OCI-LY7 (cell line): ENCODE measurements around the gene LRP1-AS. TPM values are rescaled to one million over a fixed set of nuclear protein-coding genes. Genes with fewer than 3 reads are reported as not detected.

Source experiments
- BruUV-seq: library from RNA; stranded (reverse); fragments of 400-500 nt; replicated peaks from 2 replicates; lab custom pipeline; 2021; lab: Mats Ljungman, UMichigan
- CTCF ChIA-PET: fragments of 300-600 bp; sonication (Branson Sonifier 250); formaldehyde crosslinking; loops from one replicate; lab custom pipeline; 2022; ENCODE audit warnings: antibody characterized with exemption; ENCODE audit not compliant: unreplicated experiment; lab: Charles Lee
- POLR2A ChIA-PET: fragments of 300-600 bp; sonication (Branson Sonifier 250); formaldehyde crosslinking; loops from one replicate; lab custom pipeline; 2022; ENCODE audit warnings: antibody characterized with exemption; lab: Charles Lee
- DNase-seq: peaks from one replicate; pipeline ENCODE4 v3.0.0-alpha.2; 2015; ENCODE audit warnings: low spot score
- H2AFZ ChIP-seq: fragments of 200-600 bp; sonication (generic), shearing (Covaris generic); 2 replicates; pipeline ENCODE4 v1.6.1; 2014; ENCODE audit warnings: mild to moderate bottlenecking, antibody characterized with exemption, low read length, moderate library complexity
- H3K27ac ChIP-seq: fragments of 200-600 bp; sonication (generic); 2 replicates; pipeline ENCODE4 v1.5.1; 2014; ENCODE audit warnings: mixed run types, low read depth, mild to moderate bottlenecking, moderate library complexity, low read length, inconsistent platforms; ENCODE audit not compliant: poor library complexity, severe bottlenecking
- H3K36me3 ChIP-seq: fragments of 200-600 bp; sonication (generic); 2 replicates; pipeline ENCODE4 v1.6.1; 2014; ENCODE audit warnings: mild to moderate bottlenecking, antibody characterized with exemption, low read length, moderate library complexity, mixed read lengths; ENCODE audit not compliant: insufficient read depth
- H3K4me1 ChIP-seq: fragments of 200-600 bp; sonication (generic); 2 replicates; pipeline ENCODE4 v1.5.1; 2014; ENCODE audit warnings: mild to moderate bottlenecking, low read length; ENCODE audit not compliant: insufficient read depth, poor library complexity, severe bottlenecking
- H3K4me2 ChIP-seq: fragments of 200-600 bp; sonication (generic); 2 replicates; pipeline ENCODE4 v1.6.1; 2014; ENCODE audit warnings: mild to moderate bottlenecking, low read length
- H3K4me3 ChIP-seq: fragments of 200-600 bp; sonication (generic); 2 replicates; pipeline ENCODE4 v1.5.1; 2014; ENCODE audit warnings: mild to moderate bottlenecking, low read depth, low read length; ENCODE audit not compliant: poor library complexity, severe bottlenecking
- H3K79me2 ChIP-seq: fragments of 200-600 bp; sonication (generic); 2 replicates; pipeline ENCODE4 v1.6.1; 2016; ENCODE audit warnings: low read depth, mild to moderate bottlenecking, low read length, moderate library complexity, mixed read lengths; ENCODE audit not compliant: insufficient read depth
- H3K9me2 ChIP-seq: fragments of 200-600 bp; sonication (generic); 2 replicates; pipeline ENCODE4 v1.6.1; 2016; ENCODE audit warnings: mild to moderate bottlenecking, low read length, mixed read lengths; ENCODE audit not compliant: insufficient read depth
- H3K9me3 ChIP-seq: fragments of 200-600 bp; sonication (generic); 2 replicates; pipeline ENCODE4 v1.6.1; 2014; ENCODE audit warnings: mild to moderate bottlenecking, mixed run types, low read length, mixed read lengths
- H4K20me1 ChIP-seq: fragments of 200-600 bp; sonication (generic); 2 replicates; pipeline ENCODE4 v1.6.1; 2014; ENCODE audit warnings: mild to moderate bottlenecking, antibody characterized with exemption, low read length, moderate library complexity, mixed read lengths; ENCODE audit not compliant: insufficient read depth
- EZH2phosphoT487 ChIP-seq: fragments of 200-600 bp; sonication (generic); IDR thresholded peaks from 2 replicates; pipeline ENCODE4 v1.6.1; 2018; ENCODE audit warnings: low read depth, borderline replicate concordance, mild to moderate bottlenecking, mixed run types, antibody characterized with exemption, low read length, moderate library complexity, mixed read lengths
- intact Hi-C: fragments of 100-400 bp; cut with micrococcal nuclease; formaldehyde crosslinking; loops from one replicate; pipeline ENCODE4 v1.10.0; 2022; ENCODE audit not compliant: unreplicated experiment
- total RNA-seq, 2 experiments: library from RNA; depleted of rRNA in 1 of 2; stranded (reverse); fragments of >200 nt in 1 of 2; shearing (Covaris generic) in 1 of 2; gene quantifications; 2 replicates each; pipeline ENCODE4 v1.2.3, GENCODE V29; 2014 to 2022
- TF ChIP-seq, protein P1 (sequence below): fragments of 200-600 bp; sonication (generic); conservative IDR thresholded peaks from 2 replicates; pipeline ENCODE4 v1.5.1; 2014; ENCODE audit warnings: mild to moderate bottlenecking, antibody characterized with exemption, low read length, moderate library complexity, mixed read lengths

LRP1-AS gene
- total RNA-seq, 2 experiments from 2014 or later = not detected

DNA sequence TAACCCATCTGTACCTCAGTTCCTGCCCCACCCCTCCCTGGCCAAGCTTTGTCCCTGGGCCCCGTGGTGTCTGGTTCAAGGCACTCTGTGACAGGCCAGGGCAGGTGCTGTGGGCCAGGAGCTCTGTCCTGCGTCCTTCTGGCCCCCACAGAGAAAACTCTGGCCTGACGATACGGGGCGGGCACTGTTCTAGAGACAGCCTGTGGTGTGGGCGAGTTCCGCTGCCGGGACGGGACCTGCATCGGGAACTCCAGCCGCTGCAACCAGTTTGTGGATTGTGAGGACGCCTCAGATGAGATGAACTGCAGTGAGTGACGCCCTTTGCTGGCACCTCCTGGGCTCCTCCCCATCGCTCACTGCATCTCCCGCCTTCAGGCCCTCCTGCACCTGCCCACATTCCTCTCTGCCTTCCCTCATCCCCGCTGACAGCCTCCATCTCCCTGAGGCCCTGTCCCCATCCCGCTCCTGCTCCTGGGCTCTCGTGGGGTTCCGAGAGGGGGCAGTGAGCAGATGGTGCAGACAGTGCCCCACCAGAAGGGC lies 46.4 kb upstream of the LRP1-AS start:
- H3K9me2 ChIP-seq = no peaks in the 10 kb centered on the region
- no peaks in the 10 kb centered on the region for H3K36me3 ChIP-seq
- no peak for DNase-seq
- ChIA-PET CTCF (no interaction called here), POLR2A (no interaction called here)
- H2AFZ ChIP-seq = no peak overlapping the region
- no peaks in the 10 kb centered on the region for H3K79me2 ChIP-seq
- no peaks in the 10 kb centered on the region for H3K9me3 ChIP-seq
- intact Hi-C loops = no loop called here
- H3K4me1 ChIP-seq = no peaks in the 10 kb centered on the region
- BruUV-seq = no TSS peak
- no peak overlapping the region for H3K4me2 ChIP-seq
- no peak overlapping the region for H3K4me3 ChIP-seq
- TF ChIP-seq, protein P1, sequence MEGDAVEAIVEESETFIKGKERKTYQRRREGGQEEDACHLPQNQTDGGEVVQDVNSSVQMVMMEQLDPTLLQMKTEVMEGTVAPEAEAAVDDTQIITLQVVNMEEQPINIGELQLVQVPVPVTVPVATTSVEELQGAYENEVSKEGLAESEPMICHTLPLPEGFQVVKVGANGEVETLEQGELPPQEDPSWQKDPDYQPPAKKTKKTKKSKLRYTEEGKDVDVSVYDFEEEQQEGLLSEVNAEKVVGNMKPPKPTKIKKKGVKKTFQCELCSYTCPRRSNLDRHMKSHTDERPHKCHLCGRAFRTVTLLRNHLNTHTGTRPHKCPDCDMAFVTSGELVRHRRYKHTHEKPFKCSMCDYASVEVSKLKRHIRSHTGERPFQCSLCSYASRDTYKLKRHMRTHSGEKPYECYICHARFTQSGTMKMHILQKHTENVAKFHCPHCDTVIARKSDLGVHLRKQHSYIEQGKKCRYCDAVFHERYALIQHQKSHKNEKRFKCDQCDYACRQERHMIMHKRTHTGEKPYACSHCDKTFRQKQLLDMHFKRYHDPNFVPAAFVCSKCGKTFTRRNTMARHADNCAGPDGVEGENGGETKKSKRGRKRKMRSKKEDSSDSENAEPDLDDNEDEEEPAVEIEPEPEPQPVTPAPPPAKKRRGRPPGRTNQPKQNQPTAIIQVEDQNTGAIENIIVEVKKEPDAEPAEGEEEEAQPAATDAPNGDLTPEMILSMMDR = no peak
- no peak for TF ChIP-seq EZH2phosphoT487
- H4K20me1 ChIP-seq = no peaks in the 10 kb centered on the region
- no peak overlapping the region for H3K27ac ChIP-seq

DNA sequence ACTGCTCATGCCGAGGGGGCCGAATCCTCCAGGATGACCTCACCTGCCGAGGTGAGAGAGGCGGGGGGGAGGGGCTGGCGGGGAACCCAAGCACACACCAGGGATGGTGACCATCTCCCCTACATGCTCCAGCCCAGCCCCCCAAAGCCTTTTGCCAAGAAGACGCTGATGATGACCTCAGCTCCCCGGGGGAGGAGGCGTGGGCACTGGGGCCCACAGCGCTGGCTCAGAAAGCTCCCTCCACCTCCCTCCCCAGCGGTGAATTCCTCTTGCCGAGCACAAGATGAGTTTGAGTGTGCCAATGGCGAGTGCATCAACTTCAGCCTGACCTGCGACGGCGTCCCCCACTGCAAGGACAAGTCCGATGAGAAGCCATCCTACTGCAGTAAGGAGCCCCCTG lies 45.5 kb upstream of the LRP1-AS start:
- Histone ChIP-seq H3K27ac (no peak overlapping the region), H3K4me3 (no peak overlapping the region), H3K9me3 (no peaks in the 10 kb centered on the region), H3K4me2 (no peak overlapping the region), H3K36me3 (no peaks in the 10 kb centered on the region), H2AFZ (no peak overlapping the region), H3K79me2 (no peaks in the 10 kb centered on the region), H3K9me2 (no peaks in the 10 kb centered on the region), H4K20me1 (no peaks in the 10 kb centered on the region), H3K4me1 (no peaks in the 10 kb centered on the region)
- no TSS peak for BruUV-seq
- TF ChIP-seq EZH2phosphoT487 = no peak
- TF ChIP-seq, protein P1 = no peak
- ChIA-PET CTCF (no interaction called here), POLR2A (interaction anchor here (0.6 kb wide), 1 partner anchor 462 kb away, joined by 3 read pairs; no protein-coding TSS in a partner anchor)
- intact Hi-C loops = no loop called here
- DNase-seq = no peak

DNA sequence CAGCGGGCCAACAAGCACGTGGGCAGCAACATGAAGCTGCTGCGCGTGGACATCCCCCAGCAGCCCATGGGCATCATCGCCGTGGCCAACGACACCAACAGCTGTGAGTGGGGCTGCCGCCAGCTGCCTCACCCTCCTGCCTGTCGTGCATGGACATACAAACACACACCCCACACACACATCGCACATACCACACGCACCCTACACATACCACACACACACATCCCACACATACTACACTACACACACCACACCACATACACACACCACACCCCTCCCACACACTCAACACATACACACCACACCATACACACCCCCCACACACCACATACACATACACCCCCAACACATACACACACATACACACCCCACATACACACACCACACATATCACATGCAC lies 44.0 kb upstream of the LRP1-AS start:
- Histone ChIP-seq H3K27ac (no peak overlapping the region), H3K4me3 (no peak overlapping the region), H3K79me2 (no peaks in the 10 kb centered on the region), H3K9me2 (no peaks in the 10 kb centered on the region), H3K4me1 (no peaks in the 10 kb centered on the region), H4K20me1 (no peaks in the 10 kb centered on the region), H3K9me3 (no peaks in the 10 kb centered on the region), H2AFZ (no peak overlapping the region), H3K36me3 (no peaks in the 10 kb centered on the region), H3K4me2 (no peak overlapping the region)
- CTCF ChIA-PET = no interaction called here
- intact Hi-C loops = no loop called here
- BruUV-seq = no TSS peak
- no peak for TF ChIP-seq EZH2phosphoT487
- TF ChIP-seq, protein P1 = no peak
- no peak for DNase-seq
- POLR2A ChIA-PET = no interaction called here
